ENCODE results near the gene ADCY10. TPM values are rescaled to one million over a fixed set of nuclear protein-coding genes. Genes with fewer than 3 reads are reported as not detected.
A peak's percentile ranks its signal among the peaks of the same experiment; 100 is the strongest.

The ADCY10 gene
- total and polyA plus RNA-seq, 9 of the 15 experiments (the other 6 are each of a cell fraction or from before 2014, with no cell fraction given) = 0.08 to 0.86 (median 0.22) TPM

- TF ChIP-seq PATZ1 (CRISPR knock-in tag; IDR thresholded peaks at IDR 0.05; ENCODE audit: borderline replicate concordance) (no peak), SMARCE1 (IDR thresholded peaks at IDR 0.05) (0 out of 2 replicates have a peak, but pooled peaks have one; percentile 14), THRAP3 (IDR thresholded peaks at IDR 0.05; ENCODE audit: borderline replicate concordance) (peak; percentile 53; the same call in 1 of the 2 replicates), MAFG (tag; conservative IDR thresholded peaks at IDR 0.05) (peak; percentile 34; the same call in 1 of the 2 replicates), GTF3C2 (IDR thresholded peaks at IDR 0.05; ENCODE audit: borderline replicate concordance, extremely low read depth, insufficient read length) (no peak), CTCF (IDR thresholded peaks at IDR 0.05 in 2 of 3, conservative IDR thresholded peaks at IDR 0.05 in 1 of 3; ENCODE audit: insufficient read depth in 2 of 3, low read depth in 1 of 3, low read length in 3 of 3) (no peak)
Measured at GRCh38 chr1:167922611-167923074, 8.7 kb upstream of the ADCY10 start (continued).
